SK-N-SH treated with all-trans-retinoic acid at 6 μM for 48 hours (cell line): ENCODE measurements around the gene ECI1.

Experiments used
- ATAC-seq: fragments of 200-7000 bp; cut with Tn5 transposase; 3 replicates; pipeline ENCODE4 v1.9.1; 2020; ENCODE audit warnings: mild to moderate bottlenecking, moderate library complexity
- ARNTL ChIP-seq: fragments of 450-650 bp; formaldehyde crosslinking; IDR thresholded peaks from 2 replicates; pipeline ENCODE4 v1.5.0; 2020; ENCODE audit warnings: low read depth, mild to moderate bottlenecking, moderate library complexity, borderline replicate concordance
- BACH2 ChIP-seq: fragments of 250-450 bp; sonication (Bioruptor Pico); IDR thresholded peaks from 2 replicates; pipeline ENCODE4 v1.9.0; 2021; ENCODE audit warnings: mild to moderate bottlenecking, borderline replicate concordance
- CSDC2 ChIP-seq: fragments of 250-450 bp; sonication (Bioruptor Pico); IDR thresholded peaks from 2 replicates; pipeline ENCODE4 v1.5.0; 2020; ENCODE audit warnings: mild to moderate bottlenecking, moderate library complexity
- ESRRG ChIP-seq: fragments of 250-450 bp; sonication (Bioruptor Pico); IDR thresholded peaks from 2 replicates; pipeline ENCODE4 v1.6.1; 2021; ENCODE audit warnings: mild to moderate bottlenecking
- GLIS3 ChIP-seq: fragments of 250-450 bp; sonication (Bioruptor Pico); IDR thresholded peaks from 2 replicates; pipeline ENCODE4 v1.5.0; 2020; ENCODE audit warnings: mild to moderate bottlenecking, moderate library complexity
- ISL1 ChIP-seq: fragments of 250-450 bp; sonication (Bioruptor Pico); IDR thresholded peaks from 2 replicates; pipeline ENCODE4 v2.1.2; 2022; ENCODE audit warnings: mild to moderate bottlenecking, moderate library complexity
- PATZ1 ChIP-seq: fragments of 250-450 bp; sonication (Bioruptor Pico); IDR thresholded peaks from 2 replicates; pipeline ENCODE4 v1.8.0; 2020; ENCODE audit warnings: mild to moderate bottlenecking, moderate library complexity, borderline replicate concordance
- PPARA ChIP-seq: fragments of 250-450 bp; sonication (Bioruptor Pico); IDR thresholded peaks from 2 replicates; pipeline ENCODE4 v1.5.0; 2020; ENCODE audit warnings: mild to moderate bottlenecking, borderline replicate concordance
- RARB ChIP-seq: fragments of 250-450 bp; sonication (Bioruptor Pico); IDR thresholded peaks from 2 replicates; pipeline ENCODE4 v1.8.0; 2021; ENCODE audit warnings: mild to moderate bottlenecking, moderate library complexity
- SNAI2 ChIP-seq: fragments of 250-450 bp; sonication (Bioruptor Pico); IDR thresholded peaks from 2 replicates; pipeline ENCODE4 v1.5.0; 2020; ENCODE audit warnings: mild to moderate bottlenecking, moderate library complexity
- TCF4 ChIP-seq: fragments of 250-450 bp; sonication (Bioruptor Pico); IDR thresholded peaks from 2 replicates; pipeline ENCODE4 v1.8.0; 2021; ENCODE audit warnings: mild to moderate bottlenecking, moderate library complexity, borderline replicate concordance
- TOX ChIP-seq: fragments of 250-450 bp; sonication (Bioruptor Pico); IDR thresholded peaks from 2 replicates; pipeline ENCODE4 v1.8.0; 2021; ENCODE audit warnings: mild to moderate bottlenecking, moderate library complexity, borderline replicate concordance
- TSHZ2 ChIP-seq: fragments of 250-450 bp; sonication (Bioruptor Pico); IDR thresholded peaks from 2 replicates; pipeline ENCODE4 v1.5.0; 2020; ENCODE audit warnings: mild to moderate bottlenecking, moderate library complexity
- ZC3H10 ChIP-seq: fragments of 250-450 bp; sonication (Bioruptor Pico); IDR thresholded peaks from 2 replicates; pipeline ENCODE4 v1.5.1; 2021; ENCODE audit warnings: mild to moderate bottlenecking, moderate library complexity
- ZFP3 ChIP-seq: fragments of 250-450 bp; sonication (Bioruptor Pico); IDR thresholded peaks from 2 replicates; pipeline ENCODE4 v1.5.0; 2020; ENCODE audit warnings: mild to moderate bottlenecking, moderate library complexity
- ZNF565 ChIP-seq: fragments of 450-650 bp; formaldehyde crosslinking; conservative IDR thresholded peaks from 2 replicates; pipeline ENCODE4 v1.5.0; 2020; ENCODE audit warnings: low read depth, mild to moderate bottlenecking, moderate library complexity
- ZNF70 ChIP-seq: fragments of 450-650 bp; formaldehyde crosslinking; IDR thresholded peaks from 2 replicates; pipeline ENCODE4 v1.5.0; 2020; ENCODE audit warnings: mild to moderate bottlenecking, moderate library complexity
- ZNF8 ChIP-seq: fragments of 450-650 bp; formaldehyde crosslinking; IDR thresholded peaks from 2 replicates; pipeline ENCODE4 v1.5.0; 2020; ENCODE audit warnings: mild to moderate bottlenecking, moderate library complexity
- TF ChIP-seq, protein P1 (sequence below): fragments of 250-450 bp; sonication (Bioruptor Pico); IDR thresholded peaks from 2 replicates; pipeline ENCODE4 v1.5.1; 2021; ENCODE audit warnings: mild to moderate bottlenecking, moderate library complexity
- TF ChIP-seq, protein P2 (sequence below): fragments of 250-450 bp; sonication (Bioruptor Pico); IDR thresholded peaks from 2 replicates; pipeline ENCODE4 v1.8.0; 2021; ENCODE audit warnings: low read depth, mild to moderate bottlenecking, moderate library complexity, borderline replicate concordance

Gene ECI1

GRCh38 chr16:2244301-2244700 is 7.1 kb downstream of the ECI1 start (continued):
- no peak for TF ChIP-seq PATZ1 (CRISPR knock-in tag)
- TF ChIP-seq TCF4 (CRISPR knock-in tag) = no peak
- TF ChIP-seq TOX (CRISPR knock-in tag) = no peak
- no peak for TF ChIP-seq CSDC2 (CRISPR knock-in tag)
- TF ChIP-seq, all 23 proteins: peak for 0

DNA sequence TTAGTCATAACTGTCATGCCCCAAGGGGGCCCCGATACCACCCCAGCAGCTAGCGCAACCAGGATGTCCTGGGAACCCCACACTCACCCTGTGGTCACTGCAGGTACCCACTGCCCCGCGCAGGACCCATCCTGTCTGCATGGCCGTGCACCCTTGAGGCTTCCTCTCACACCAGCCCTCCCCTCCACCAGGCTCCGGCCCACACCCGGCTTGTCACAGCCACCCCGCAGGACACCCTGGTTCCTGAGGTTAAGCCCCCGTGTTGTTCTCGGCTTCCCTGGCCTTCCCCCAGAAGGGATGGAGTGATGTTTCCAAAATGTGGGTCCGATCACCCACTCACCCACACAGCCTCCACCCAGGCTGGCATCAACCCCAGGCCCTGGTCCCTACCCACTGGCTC is 7.6 kb downstream of the ECI1 start:
- no peak for TF ChIP-seq GLIS3 (CRISPR knock-in tag)
- no peak for TF ChIP-seq ZNF8
- no peak for TF ChIP-seq RARB
- no peak for TF ChIP-seq PPARA (CRISPR knock-in tag)
- TF ChIP-seq, protein P1, sequence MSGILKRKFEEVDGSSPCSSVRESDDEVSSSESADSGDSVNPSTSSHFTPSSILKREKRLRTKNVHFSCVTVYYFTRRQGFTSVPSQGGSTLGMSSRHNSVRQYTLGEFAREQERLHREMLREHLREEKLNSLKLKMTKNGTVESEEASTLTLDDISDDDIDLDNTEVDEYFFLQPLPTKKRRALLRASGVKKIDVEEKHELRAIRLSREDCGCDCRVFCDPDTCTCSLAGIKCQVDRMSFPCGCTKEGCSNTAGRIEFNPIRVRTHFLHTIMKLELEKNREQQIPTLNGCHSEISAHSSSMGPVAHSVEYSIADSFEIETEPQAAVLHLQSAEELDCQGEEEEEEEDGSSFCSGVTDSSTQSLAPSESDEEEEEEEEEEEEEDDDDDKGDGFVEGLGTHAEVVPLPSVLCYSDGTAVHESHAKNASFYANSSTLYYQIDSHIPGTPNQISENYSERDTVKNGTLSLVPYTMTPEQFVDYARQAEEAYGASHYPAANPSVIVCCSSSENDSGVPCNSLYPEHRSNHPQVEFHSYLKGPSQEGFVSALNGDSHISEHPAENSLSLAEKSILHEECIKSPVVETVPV = no peak
- TF ChIP-seq TCF4 (CRISPR knock-in tag) = no peak
- no peak for TF ChIP-seq ZFP3 (CRISPR knock-in tag)
- no peak for TF ChIP-seq ISL1 (CRISPR knock-in tag)
- no peak for TF ChIP-seq ESRRG (CRISPR knock-in tag)
- TF ChIP-seq TSHZ2 (CRISPR knock-in tag) = no peak
- TF ChIP-seq ZNF565 = no peak
- no peak for TF ChIP-seq ZC3H10
- no peak for TF ChIP-seq ZNF70 (CRISPR knock-in tag)
- no peak for TF ChIP-seq TOX (CRISPR knock-in tag)
- TF ChIP-seq BACH2 = no peak
- TF ChIP-seq CSDC2 (CRISPR knock-in tag) = no peak
- TF ChIP-seq PATZ1 (CRISPR knock-in tag) = no peak
- TF ChIP-seq, protein P2, sequence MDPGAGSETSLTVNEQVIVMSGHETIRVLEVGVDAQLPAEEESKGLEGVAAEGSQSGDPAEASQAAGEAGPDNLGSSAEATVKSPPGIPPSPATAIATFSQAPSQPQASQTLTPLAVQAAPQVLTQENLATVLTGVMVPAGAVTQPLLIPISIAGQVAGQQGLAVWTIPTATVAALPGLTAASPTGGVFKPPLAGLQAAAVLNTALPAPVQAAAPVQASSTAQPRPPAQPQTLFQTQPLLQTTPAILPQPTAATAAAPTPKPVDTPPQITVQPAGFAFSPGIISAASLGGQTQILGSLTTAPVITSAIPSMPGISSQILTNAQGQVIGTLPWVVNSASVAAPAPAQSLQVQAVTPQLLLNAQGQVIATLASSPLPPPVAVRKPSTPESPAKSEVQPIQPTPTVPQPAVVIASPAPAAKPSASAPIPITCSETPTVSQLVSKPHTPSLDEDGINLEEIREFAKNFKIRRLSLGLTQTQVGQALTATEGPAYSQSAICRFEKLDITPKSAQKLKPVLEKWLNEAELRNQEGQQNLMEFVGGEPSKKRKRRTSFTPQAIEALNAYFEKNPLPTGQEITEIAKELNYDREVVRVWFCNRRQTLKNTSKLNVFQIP (CRISPR knock-in tag) = no peak
- TF ChIP-seq ARNTL (CRISPR knock-in tag) = no peak
- TF ChIP-seq, all 23 proteins: peak for 0
- no peak for ATAC-seq

- ATAC-seq = no peak; the same call in 2 of the 3 replicates
- TF ChIP-seq TCF4 (CRISPR knock-in tag) (no peak), BACH2 (no peak), TSHZ2 (CRISPR knock-in tag) (no peak), PATZ1 (CRISPR knock-in tag) (no peak), SNAI2 (no peak), ESRRG (CRISPR knock-in tag) (no peak)
- TF ChIP-seq, protein P2 (CRISPR knock-in tag) = no peak
These were observed 8.3 kb downstream of the ECI1 start for GRCh38 chr16:2243031-2243528.
